Measurements from ENCODE around the gene TCP1. TPM values are rescaled to one million over a fixed set of nuclear protein-coding genes. Genes with fewer than 3 reads are reported as not detected.

Gene TCP1
- polyA plus RNA-seq, 1 donor from 2014 or later = 379 TPM

DNA sequence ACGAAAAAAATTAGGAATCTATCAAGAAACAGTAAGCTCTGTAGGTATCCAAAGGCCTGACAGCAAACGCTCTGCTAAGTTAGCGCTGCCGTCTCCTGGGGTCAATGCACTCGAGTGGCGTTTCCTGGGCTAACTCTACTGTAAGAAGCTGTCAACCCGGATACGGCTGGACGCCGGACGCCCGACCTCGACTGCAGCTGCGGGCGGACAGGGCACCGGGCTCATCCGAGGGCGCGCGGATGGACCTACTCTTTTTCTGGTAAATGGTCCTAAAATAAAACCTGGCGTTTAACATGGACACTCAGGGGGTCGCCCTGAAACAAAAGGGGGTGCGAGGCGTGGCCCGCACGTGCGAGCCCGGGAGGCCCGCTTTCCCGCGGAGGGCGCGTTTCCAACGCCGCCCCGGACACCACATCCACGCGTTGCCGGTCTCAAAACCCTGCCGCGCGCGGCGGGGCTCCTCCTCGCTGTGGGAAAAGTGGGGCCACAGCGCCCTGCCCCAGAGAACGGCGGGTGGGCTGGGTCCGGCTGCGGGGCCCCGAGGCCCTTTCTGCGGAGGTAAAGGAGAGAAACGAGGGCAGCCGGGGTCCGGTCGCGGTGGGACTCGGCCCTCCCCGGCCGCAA is 537 bp downstream of the TCP1 start:
- Histone ChIP-seq H4K20me1 (ENCODE audit: insufficient read depth) (no peaks in the 10 kb centered on the region), H3K27me3 (ENCODE audit: insufficient read depth, low read depth, low read length) (no peaks in the 10 kb centered on the region), H3K79me2 (replicated peaks; ENCODE audit: insufficient read depth, low read length) (peaks cover 65% of the 10 kb centered on the region), H3K4me2 (ENCODE audit: low read length) (peak overlapping the region; percentile 86), H3K9me3 (ENCODE audit: low read length) (no peaks in the 10 kb centered on the region), H3K36me3 (ENCODE audit: insufficient read depth, low read length) (no peaks in the 10 kb centered on the region), H3K9ac (ENCODE audit: low read length) (peak overlapping the region; percentile 93), H3F3A (ENCODE audit: insufficient read depth, low read length, poor library complexity, severe bottlenecking) (no peaks in the 10 kb centered on the region), H2AFZ (ENCODE audit: low read depth, low read length) (peak overlapping the region; percentile 54), H3K27ac (ENCODE audit: low read length) (peak overlapping the region; percentile 86), H3K9me2 (ENCODE audit: insufficient read depth, low read length) (no peaks in the 10 kb centered on the region), H3K4me3 (ENCODE audit: low read length) (peak overlapping the region; percentile 98)
- no peak for TF ChIP-seq EZH2 (IDR thresholded peaks at IDR 0.05; ENCODE audit: borderline replicate concordance, insufficient read depth, low read length, poor library complexity, severe bottlenecking)
- TF ChIP-seq RAD21 (conservative IDR thresholded peaks at IDR 0.05) = no peak
- TF ChIP-seq, protein P1, sequence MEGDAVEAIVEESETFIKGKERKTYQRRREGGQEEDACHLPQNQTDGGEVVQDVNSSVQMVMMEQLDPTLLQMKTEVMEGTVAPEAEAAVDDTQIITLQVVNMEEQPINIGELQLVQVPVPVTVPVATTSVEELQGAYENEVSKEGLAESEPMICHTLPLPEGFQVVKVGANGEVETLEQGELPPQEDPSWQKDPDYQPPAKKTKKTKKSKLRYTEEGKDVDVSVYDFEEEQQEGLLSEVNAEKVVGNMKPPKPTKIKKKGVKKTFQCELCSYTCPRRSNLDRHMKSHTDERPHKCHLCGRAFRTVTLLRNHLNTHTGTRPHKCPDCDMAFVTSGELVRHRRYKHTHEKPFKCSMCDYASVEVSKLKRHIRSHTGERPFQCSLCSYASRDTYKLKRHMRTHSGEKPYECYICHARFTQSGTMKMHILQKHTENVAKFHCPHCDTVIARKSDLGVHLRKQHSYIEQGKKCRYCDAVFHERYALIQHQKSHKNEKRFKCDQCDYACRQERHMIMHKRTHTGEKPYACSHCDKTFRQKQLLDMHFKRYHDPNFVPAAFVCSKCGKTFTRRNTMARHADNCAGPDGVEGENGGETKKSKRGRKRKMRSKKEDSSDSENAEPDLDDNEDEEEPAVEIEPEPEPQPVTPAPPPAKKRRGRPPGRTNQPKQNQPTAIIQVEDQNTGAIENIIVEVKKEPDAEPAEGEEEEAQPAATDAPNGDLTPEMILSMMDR (IDR thresholded peaks at IDR 0.05; ENCODE audit: poor library complexity, severe bottlenecking) = no peak
- TF ChIP-seq MXI1 (conservative IDR thresholded peaks at IDR 0.05; ENCODE audit: poor library complexity, severe bottlenecking) = peak; percentile 87
- TF ChIP-seq TAF1 (IDR thresholded peaks at IDR 0.05; ENCODE audit: low read depth) = no peak
- TF ChIP-seq POLR2AphosphoS5 (IDR thresholded peaks at IDR 0.05) = no peak

DNA sequence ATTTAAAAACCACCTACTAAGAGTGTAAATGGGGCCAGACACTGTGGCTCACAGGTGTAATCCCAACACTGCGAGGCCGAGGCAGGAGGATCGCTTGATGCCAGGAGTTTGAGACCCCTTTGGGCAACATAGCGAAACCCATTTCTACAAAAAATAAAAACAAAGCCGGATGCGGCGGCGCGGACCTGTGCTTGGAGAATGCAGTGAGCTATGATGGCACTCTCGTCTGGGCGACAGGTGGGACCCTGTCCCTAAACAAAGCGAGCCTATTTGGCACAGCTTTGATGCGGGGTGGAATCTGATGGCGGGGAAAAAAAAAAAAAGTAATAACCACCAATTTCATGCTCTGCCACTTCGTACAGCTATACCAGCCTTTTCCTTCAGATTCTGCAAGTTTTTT is 1.1 kb downstream of the TCP1 start:
- peak overlapping the region; percentile 93 for H3K9ac ChIP-seq (ENCODE audit: low read length)
- H3K27ac ChIP-seq (ENCODE audit: low read length) = peak overlapping the region; percentile 86
- H3K27me3 ChIP-seq (ENCODE audit: insufficient read depth, low read depth, low read length) = no peaks in the 10 kb centered on the region
- H3K4me2 ChIP-seq (ENCODE audit: low read length) = peak overlapping the region; percentile 86
- H4K20me1 ChIP-seq (ENCODE audit: insufficient read depth) = no peaks in the 10 kb centered on the region
- no peak for TF ChIP-seq EP300 (conservative IDR thresholded peaks at IDR 0.05; ENCODE audit: poor library complexity, severe bottlenecking)
- no peak for TF ChIP-seq SMC3 (conservative IDR thresholded peaks at IDR 0.05; ENCODE audit: poor library complexity)
- TF ChIP-seq, protein P1 (IDR thresholded peaks at IDR 0.05; ENCODE audit: poor library complexity, severe bottlenecking) = no peak
- TF ChIP-seq RAD21 (conservative IDR thresholded peaks at IDR 0.05) = no peak
- TF ChIP-seq POLR2AphosphoS5 (IDR thresholded peaks at IDR 0.05) = no peak
- TF ChIP-seq EZH2 (IDR thresholded peaks at IDR 0.05; ENCODE audit: borderline replicate concordance, insufficient read depth, low read length, poor library complexity, severe bottlenecking) = no peak
- TF ChIP-seq MXI1 (conservative IDR thresholded peaks at IDR 0.05; ENCODE audit: poor library complexity, severe bottlenecking) = no peak
- TF ChIP-seq, protein P2, sequence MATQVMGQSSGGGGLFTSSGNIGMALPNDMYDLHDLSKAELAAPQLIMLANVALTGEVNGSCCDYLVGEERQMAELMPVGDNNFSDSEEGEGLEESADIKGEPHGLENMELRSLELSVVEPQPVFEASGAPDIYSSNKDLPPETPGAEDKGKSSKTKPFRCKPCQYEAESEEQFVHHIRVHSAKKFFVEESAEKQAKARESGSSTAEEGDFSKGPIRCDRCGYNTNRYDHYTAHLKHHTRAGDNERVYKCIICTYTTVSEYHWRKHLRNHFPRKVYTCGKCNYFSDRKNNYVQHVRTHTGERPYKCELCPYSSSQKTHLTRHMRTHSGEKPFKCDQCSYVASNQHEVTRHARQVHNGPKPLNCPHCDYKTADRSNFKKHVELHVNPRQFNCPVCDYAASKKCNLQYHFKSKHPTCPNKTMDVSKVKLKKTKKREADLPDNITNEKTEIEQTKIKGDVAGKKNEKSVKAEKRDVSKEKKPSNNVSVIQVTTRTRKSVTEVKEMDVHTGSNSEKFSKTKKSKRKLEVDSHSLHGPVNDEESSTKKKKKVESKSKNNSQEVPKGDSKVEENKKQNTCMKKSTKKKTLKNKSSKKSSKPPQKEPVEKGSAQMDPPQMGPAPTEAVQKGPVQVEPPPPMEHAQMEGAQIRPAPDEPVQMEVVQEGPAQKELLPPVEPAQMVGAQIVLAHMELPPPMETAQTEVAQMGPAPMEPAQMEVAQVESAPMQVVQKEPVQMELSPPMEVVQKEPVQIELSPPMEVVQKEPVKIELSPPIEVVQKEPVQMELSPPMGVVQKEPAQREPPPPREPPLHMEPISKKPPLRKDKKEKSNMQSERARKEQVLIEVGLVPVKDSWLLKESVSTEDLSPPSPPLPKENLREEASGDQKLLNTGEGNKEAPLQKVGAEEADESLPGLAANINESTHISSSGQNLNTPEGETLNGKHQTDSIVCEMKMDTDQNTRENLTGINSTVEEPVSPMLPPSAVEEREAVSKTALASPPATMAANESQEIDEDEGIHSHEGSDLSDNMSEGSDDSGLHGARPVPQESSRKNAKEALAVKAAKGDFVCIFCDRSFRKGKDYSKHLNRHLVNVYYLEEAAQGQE (IDR thresholded peaks at IDR 0.05; ENCODE audit: borderline replicate concordance) = no peak
- no peak for TF ChIP-seq TAF1 (IDR thresholded peaks at IDR 0.05; ENCODE audit: low read depth)
- H3K9me2 ChIP-seq (ENCODE audit: insufficient read depth, low read length) = no peaks in the 10 kb centered on the region
- H3K9me3 ChIP-seq (ENCODE audit: low read length) = no peaks in the 10 kb centered on the region
- no peak overlapping the region for H2AFZ ChIP-seq (ENCODE audit: low read depth, low read length)
- H3F3A ChIP-seq (ENCODE audit: insufficient read depth, low read length, poor library complexity, severe bottlenecking) = no peaks in the 10 kb centered on the region
- H3K36me3 ChIP-seq (ENCODE audit: insufficient read depth, low read length) = no peaks in the 10 kb centered on the region
- H3K4me3 ChIP-seq (ENCODE audit: low read length) = peak overlapping the region; percentile 98
- peaks cover 67% of the 10 kb centered on the region for H3K79me2 ChIP-seq (replicated peaks; ENCODE audit: insufficient read depth, low read length)

All from neural cell (in vitro differentiated cells).